Measurements from ENCODE around the gene SLC17A9.

DNA sequence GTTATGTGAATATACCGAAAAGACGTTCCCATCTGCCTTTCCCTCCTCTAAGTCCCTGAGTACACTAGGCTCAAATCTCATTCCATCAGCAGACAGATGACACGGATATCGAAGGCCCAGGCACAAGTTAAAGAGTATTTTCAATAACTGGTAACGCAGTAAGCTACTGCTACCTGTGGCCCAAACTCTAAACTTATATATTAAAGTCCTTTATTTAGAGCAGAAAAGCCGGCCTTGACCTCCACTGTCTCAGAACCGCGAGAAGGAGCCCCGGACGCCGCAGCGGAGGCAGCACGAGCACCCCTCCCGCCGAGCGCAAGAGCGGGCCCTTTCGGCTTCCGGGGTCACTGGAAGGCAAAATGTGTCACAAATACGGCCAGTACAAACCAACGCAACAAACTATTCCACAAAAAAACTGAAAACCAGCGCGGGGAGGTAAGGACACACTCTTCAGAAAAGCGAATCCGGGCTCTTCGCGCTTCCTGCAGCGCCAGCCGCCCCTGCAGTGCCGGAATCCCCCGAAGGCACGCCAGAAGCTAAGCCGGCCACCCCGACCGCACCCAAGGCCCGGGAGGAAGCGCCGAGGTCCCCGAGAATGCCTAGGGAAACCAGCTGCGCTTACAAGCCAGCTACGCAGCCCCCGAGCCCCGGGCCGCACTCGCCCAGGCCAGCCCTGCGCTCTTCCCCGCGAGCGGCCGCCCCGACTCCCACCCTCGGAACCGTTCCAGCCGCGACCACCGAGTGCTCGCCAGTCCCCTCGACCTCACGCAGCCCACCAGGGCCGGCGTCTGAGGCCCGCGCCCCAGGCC lies 26.9 kb upstream of the SLC17A9 start:
- TF ChIP-seq, protein P1, sequence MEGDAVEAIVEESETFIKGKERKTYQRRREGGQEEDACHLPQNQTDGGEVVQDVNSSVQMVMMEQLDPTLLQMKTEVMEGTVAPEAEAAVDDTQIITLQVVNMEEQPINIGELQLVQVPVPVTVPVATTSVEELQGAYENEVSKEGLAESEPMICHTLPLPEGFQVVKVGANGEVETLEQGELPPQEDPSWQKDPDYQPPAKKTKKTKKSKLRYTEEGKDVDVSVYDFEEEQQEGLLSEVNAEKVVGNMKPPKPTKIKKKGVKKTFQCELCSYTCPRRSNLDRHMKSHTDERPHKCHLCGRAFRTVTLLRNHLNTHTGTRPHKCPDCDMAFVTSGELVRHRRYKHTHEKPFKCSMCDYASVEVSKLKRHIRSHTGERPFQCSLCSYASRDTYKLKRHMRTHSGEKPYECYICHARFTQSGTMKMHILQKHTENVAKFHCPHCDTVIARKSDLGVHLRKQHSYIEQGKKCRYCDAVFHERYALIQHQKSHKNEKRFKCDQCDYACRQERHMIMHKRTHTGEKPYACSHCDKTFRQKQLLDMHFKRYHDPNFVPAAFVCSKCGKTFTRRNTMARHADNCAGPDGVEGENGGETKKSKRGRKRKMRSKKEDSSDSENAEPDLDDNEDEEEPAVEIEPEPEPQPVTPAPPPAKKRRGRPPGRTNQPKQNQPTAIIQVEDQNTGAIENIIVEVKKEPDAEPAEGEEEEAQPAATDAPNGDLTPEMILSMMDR (IDR thresholded peaks at IDR 0.05 in 2 of 3, conservative IDR thresholded peaks at IDR 0.05 in 1 of 3; ENCODE audit: borderline replicate concordance in 1 of 3, insufficient read depth in 1 of 3, low read depth in 2 of 3, low read length in 2 of 3) = no peak
- TF ChIP-seq POLR2A (IDR thresholded peaks at IDR 0.05; ENCODE audit: borderline replicate concordance, extremely low read depth, insufficient read depth, insufficient read length) = no peak
